ENCODE results near the gene ZNF217. TPM values are rescaled to one million over a fixed set of nuclear protein-coding genes. Genes with fewer than 3 reads are reported as not detected.
A peak's percentile ranks its signal among the peaks of the same experiment; 100 is the strongest.

The ZNF217 gene
- total and polyA plus RNA-seq, 2 of the 8 experiments (the other 6 are each of a cell fraction or from before 2014, with no cell fraction given): 15.3 to 87.9 TPM

DNA sequence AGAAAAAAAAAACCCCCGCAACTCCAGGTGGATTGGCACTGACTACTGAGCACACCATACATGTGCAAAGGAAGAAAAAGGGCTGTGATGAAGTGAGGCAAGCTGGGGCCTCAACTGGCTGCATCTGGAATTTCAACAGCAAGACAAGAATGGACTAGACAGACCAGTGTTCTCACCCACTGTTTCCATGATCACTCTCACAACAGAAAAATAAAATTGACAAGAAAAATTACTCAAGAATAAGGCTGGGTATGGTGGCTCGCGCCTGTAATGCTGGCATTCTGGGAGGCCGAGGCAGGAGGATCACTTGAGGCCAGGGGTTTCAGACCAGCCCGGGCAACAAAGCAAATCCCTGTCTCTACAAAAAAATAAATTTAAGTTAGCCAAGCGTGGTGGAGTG lies 18.8 kb downstream of the ZNF217 start:
- Histone ChIP-seq H4K91ac (replicated peaks; ENCODE audit: insufficient read length, low read length) (no peak overlapping the region), H2BK120ac (replicated peaks; ENCODE audit: low read depth, low read length) (no peak overlapping the region), H2BK5ac (ENCODE audit: low read depth, low read length) (no peak overlapping the region), H3K4ac (replicated peaks; ENCODE audit: insufficient read length, low read depth, low read length) (no peak overlapping the region), H3K56ac (replicated peaks; ENCODE audit: insufficient read length, low read depth, low read length) (no peak overlapping the region), H3K4me3 (ENCODE audit: extremely low read depth in 1 of 4, insufficient read depth in 2 of 4, low read depth in 3 of 4, low read length in 4 of 4) (no peak overlapping the region), H2BK12ac (ENCODE audit: low read depth, low read length) (no peak overlapping the region), H3K4me2 (ENCODE audit: insufficient read depth in 1 of 2, low read depth in 2 of 2, low read length in 2 of 2) (no peak overlapping the region), H3K9ac (replicated peaks in 1 of 4; ENCODE audit: extremely low read depth in 1 of 4, low read depth in 3 of 4, low read length in 3 of 4) (no peak overlapping the region), H3K27ac (ENCODE audit: low read depth, low read length) (0 out of 2 replicates have a peak overlapping the region, but pooled peaks have one; percentile 6), H2AK5ac (ENCODE audit: low read depth, low read length) (no peak overlapping the region), H3K36me3 (ENCODE audit: control insufficient read depth in 2 of 4, insufficient read depth in 4 of 4, low read length in 3 of 4) (peaks cover 44 to 91% (median 63%) of the 10 kb centered on the region in 4 experiments), H4K20me1 (replicated peaks in 1 of 2; ENCODE audit: control insufficient read depth in 1 of 2, insufficient read depth in 2 of 2, low read length in 2 of 2) (peaks cover 19 to 23% of the 10 kb centered on the region in 2 experiments), H3K23ac (ENCODE audit: insufficient read length) (no peak overlapping the region), H3K27me3 (replicated peaks in 1 of 4; ENCODE audit: control insufficient read depth in 3 of 4, extremely low read depth in 1 of 4, insufficient read depth in 3 of 4, low read length in 3 of 4) (no peaks in the 10 kb centered on the region), H3K14ac (ENCODE audit: insufficient read length) (no peak overlapping the region), H2BK15ac (ENCODE audit: low read length) (no peak overlapping the region), H3K18ac (ENCODE audit: extremely low read depth, low read length) (no peak overlapping the region), H3K4me1 (replicated peaks in 1 of 4; ENCODE audit: control insufficient read depth in 3 of 4, insufficient read depth in 4 of 4, low read length in 3 of 4) (peaks cover 1 to 4% (median 2%) of the 10 kb centered on the region in 4 experiments; a peak in 3 of 7 replicates), H3K79me2 (ENCODE audit: control insufficient read depth in 1 of 2, insufficient read depth in 2 of 2, low read length in 2 of 2) (peaks cover 26 to 99% of the 10 kb centered on the region in 2 experiments), H2AFZ (ENCODE audit: low read length) (no peak overlapping the region), H2BK20ac (ENCODE audit: low read length) (no peak overlapping the region), H3K79me1 (ENCODE audit: low read depth, low read length) (peaks cover 4% of the 10 kb centered on the region; the same call in 1 of the 2 replicates), H3K9me3 (ENCODE audit: insufficient read depth in 2 of 2, low read depth in 1 of 2, low read length in 1 of 2) (no peaks in the 10 kb centered on the region), H3K23me2 (ENCODE audit: low read depth, low read length) (no peaks in the 10 kb centered on the region), H4K5ac (ENCODE audit: insufficient read length, low read depth, low read length) (no peak overlapping the region), H4K8ac (ENCODE audit: extremely low read depth, insufficient read depth, low read length) (no peak overlapping the region)
- ChIA-PET CTCF (ENCODE audit: partially characterized antibody) (interaction anchor here (0.7 to 1.1 kb wide), 2 partner anchors 21 to 365 kb away, joined by 3 to 4 read pairs; no protein-coding TSS in a partner anchor), POLR2A (ENCODE audit: partially characterized antibody) (no interaction called here)
- WGBS, 2 experiments (ENCODE audit: extremely low coverage in 1 of 2, insufficient coverage in 1 of 2, insufficient read length in 1 of 2, insufficient replicate concordance in 2 of 2, low coverage in 1 of 2, low lambda C conversion rate in 2 of 2, missing lambda C conversion rate in 1 of 2): 95% methylated on average over 5 of the region's 6 CpGs; no CpG with 5 or more reads in 1 of the 2 experiments
- DNase-seq (ENCODE audit: low read depth in 1 of 2, low spot score in 2 of 2) (no peak), FAIRE-seq (no peak)
- TF ChIP-seq POLR2AphosphoS5 (IDR thresholded peaks at IDR 0.05; ENCODE audit: low read depth, low read length) (no peak), RFX5 (IDR thresholded peaks at IDR 0.05; ENCODE audit: borderline replicate concordance, low read depth, low read length) (no peak), POU5F1 (IDR thresholded peaks at IDR 0.05; ENCODE audit: low read depth, low read length) (no peak), MAFK (IDR thresholded peaks at IDR 0.05; ENCODE audit: low read depth, low read length) (no peak), SUZ12 (IDR thresholded peaks at IDR 0.05; ENCODE audit: low read length) (no peak), ZNF274 (IDR thresholded peaks at IDR 0.05; ENCODE audit: borderline replicate concordance, extremely low read depth, low read length) (no peak), YY1 (IDR thresholded peaks at IDR 0.05; ENCODE audit: low read depth, low read length) (no peak), SAP30 (IDR thresholded peaks at IDR 0.05; ENCODE audit: insufficient read depth, insufficient replicate concordance, low read length) (no peak), RNF2 (IDR thresholded peaks at IDR 0.05; ENCODE audit: borderline replicate concordance, low read depth, low read length, missing control alignments, poor library complexity, severe bottlenecking) (no peak), CTBP2 (IDR thresholded peaks at IDR 0.05; ENCODE audit: borderline replicate concordance, insufficient read depth, insufficient read length, low read length) (no peak), SP2 (IDR thresholded peaks at IDR 0.05; ENCODE audit: low read length) (no peak), CREB1 (IDR thresholded peaks at IDR 0.05) (no peak)

All from H1 (cell line).